BLaER1 (cell line): Measurements from ENCODE around the gene SPDEF.

Experiments used
- H3K27ac ChIP-seq: shearing (Covaris generic); formaldehyde crosslinking; 2 replicates; pipeline ENCODE4 v1.8.1; 2022
- H3K27me3 ChIP-seq: shearing (Covaris generic); formaldehyde crosslinking; 2 replicates; pipeline ENCODE4 v1.8.1; 2022
- H3K36me3 ChIP-seq: shearing (Covaris generic); formaldehyde crosslinking; 2 replicates; pipeline ENCODE4 v1.8.1; 2022
- H3K4me1 ChIP-seq: shearing (Covaris generic); formaldehyde crosslinking; 2 replicates; pipeline ENCODE4 v1.8.1; 2022
- H3K4me2 ChIP-seq: shearing (Covaris generic); formaldehyde crosslinking; 2 replicates; pipeline ENCODE4 v1.8.1; 2022
- H3K4me3 ChIP-seq: shearing (Covaris generic); formaldehyde crosslinking; 2 replicates; pipeline ENCODE4 v1.8.1; 2022
- H3K9ac ChIP-seq: shearing (Covaris generic); formaldehyde crosslinking; 2 replicates; pipeline ENCODE4 v1.8.1; 2022
- H3K9me3 ChIP-seq: shearing (Covaris generic); formaldehyde crosslinking; 2 replicates; pipeline ENCODE4 v1.8.1; 2022
- H4K20me1 ChIP-seq: shearing (Covaris generic); formaldehyde crosslinking; 2 replicates; pipeline ENCODE4 v1.8.1; 2022
- Cebpa-rat ChIP-seq: shearing (Covaris generic); IDR thresholded peaks from 2 replicates; pipeline ENCODE4 v1.8.1; 2022

The SPDEF gene

DNA sequence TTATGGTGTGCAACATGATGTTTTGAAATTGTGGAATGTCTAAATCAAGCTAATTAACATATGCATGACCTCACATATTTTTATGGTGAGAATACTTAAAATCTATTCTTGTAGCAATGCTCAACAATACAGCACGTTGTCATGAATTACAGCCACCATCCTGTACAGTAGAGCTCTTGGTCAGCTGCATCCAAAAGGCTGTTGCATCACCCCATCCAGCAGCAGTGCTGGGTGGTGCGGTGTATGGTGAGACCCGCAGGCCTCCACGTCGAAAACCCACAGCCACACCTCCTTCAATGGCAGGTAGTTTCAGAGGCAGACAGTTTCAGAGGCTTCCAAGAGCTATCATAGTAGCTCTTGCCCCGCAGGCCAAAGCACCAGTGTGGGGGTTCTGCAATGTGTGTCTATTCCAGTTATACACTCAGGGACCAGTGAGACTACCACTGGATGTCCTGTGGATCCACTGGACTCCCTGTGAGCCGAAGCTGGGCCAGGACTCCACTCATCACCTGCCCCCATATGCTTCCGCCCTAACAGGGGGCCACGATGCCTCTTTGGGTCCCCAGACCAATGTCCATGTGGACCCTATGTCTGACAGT, 66.8 kb downstream of the SPDEF start:
- H3K36me3 ChIP-seq: no peaks in the 10 kb centered on the region
- H3K4me1 ChIP-seq: peaks cover 17% of the 10 kb centered on the region
- H4K20me1 ChIP-seq: no peaks in the 10 kb centered on the region
- H3K9ac ChIP-seq: no peak overlapping the region
- no peak overlapping the region for H3K4me3 ChIP-seq
- no peak overlapping the region for H3K27ac ChIP-seq
- H3K27me3 ChIP-seq: no peaks in the 10 kb centered on the region
- no peaks in the 10 kb centered on the region for H3K9me3 ChIP-seq
- no peak for TF ChIP-seq Cebpa-rat
- H3K4me2 ChIP-seq: no peak overlapping the region
